ENCODE measurements around the gene LRP10. TPM values are rescaled to one million over a fixed set of nuclear protein-coding genes. Genes with fewer than 3 reads are reported as not detected.
"Not testable (repeated sequence)": the region's sequence is repeated elsewhere in the genome, so short reads cannot be mapped to it uniquely, and the experiment has no call there.

Gene LRP10
- total RNA-seq, 4 donors from 2014 or later = 31.1 to 109 (median 60.1) TPM

DNA sequence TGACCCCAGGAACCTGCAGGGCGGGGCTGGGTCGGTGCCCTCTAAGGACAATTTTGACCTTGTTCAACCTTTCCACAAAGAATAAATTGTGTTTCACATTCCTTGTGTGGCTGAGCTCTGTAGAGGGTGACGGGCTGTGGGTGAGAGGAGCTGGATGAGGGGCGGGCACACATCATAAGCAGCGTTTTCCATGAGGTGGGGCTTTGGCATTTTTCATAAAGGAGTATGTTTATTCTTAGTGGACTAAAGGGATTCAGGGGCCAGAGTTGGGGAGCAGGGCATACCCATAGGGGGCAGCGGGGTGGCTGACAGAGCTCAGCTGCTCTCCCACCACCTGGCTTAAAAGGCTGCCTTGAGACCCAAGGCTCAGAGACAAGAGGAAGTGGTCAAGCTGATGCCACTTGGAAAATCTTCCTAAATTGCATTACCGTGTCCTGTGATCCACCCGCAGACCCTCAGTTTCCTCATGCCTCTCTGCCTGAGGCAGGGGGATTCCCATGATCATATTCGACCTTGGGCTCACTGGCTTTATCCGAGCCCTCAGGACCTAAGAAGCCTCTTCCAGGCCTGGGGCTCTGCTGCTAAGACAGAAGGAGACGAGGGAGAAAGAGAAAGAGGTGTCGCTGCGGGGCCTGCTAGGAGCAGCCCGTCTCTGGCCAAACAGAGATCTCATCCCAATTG is 23.7 kb upstream of the LRP10 start:
- DNase-seq = peak in 1 of 2 donors; percentile 13
- no peak overlapping the region for H3K4me3 ChIP-seq
- peaks cover 0 to 5% of the 10 kb centered on the region in 2 donors for H3K36me3 ChIP-seq
- in situ Hi-C loops (cut with MboI; ENCODE audit: low sequenced_read_pairs in 4 of 4) (no loop called here), intact Hi-C loops (cut with DNase I; ENCODE audit: low total_unique reads) (loop anchor here (1.0 kb wide), 1 partner anchor 10 kb away; no protein-coding TSS in a partner anchor)
- TF ChIP-seq POLR2A (IDR thresholded peaks at IDR 0.05) = no peak
- TF ChIP-seq, protein P1, sequence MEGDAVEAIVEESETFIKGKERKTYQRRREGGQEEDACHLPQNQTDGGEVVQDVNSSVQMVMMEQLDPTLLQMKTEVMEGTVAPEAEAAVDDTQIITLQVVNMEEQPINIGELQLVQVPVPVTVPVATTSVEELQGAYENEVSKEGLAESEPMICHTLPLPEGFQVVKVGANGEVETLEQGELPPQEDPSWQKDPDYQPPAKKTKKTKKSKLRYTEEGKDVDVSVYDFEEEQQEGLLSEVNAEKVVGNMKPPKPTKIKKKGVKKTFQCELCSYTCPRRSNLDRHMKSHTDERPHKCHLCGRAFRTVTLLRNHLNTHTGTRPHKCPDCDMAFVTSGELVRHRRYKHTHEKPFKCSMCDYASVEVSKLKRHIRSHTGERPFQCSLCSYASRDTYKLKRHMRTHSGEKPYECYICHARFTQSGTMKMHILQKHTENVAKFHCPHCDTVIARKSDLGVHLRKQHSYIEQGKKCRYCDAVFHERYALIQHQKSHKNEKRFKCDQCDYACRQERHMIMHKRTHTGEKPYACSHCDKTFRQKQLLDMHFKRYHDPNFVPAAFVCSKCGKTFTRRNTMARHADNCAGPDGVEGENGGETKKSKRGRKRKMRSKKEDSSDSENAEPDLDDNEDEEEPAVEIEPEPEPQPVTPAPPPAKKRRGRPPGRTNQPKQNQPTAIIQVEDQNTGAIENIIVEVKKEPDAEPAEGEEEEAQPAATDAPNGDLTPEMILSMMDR (IDR thresholded peaks at IDR 0.05 in 4 of 5, conservative IDR thresholded peaks at IDR 0.05 in 1 of 5) = no peak
- no peaks in the 10 kb centered on the region for H3K27me3 ChIP-seq
- H3K9me3 ChIP-seq = no peaks in the 10 kb centered on the region
- ATAC-seq = no peak
- H3K27ac ChIP-seq = peak overlapping the region; percentile 69 to 80 (median 78)
- H3K4me1 ChIP-seq = peaks cover 42 to 46% of the 10 kb centered on the region in 2 donors

DNA sequence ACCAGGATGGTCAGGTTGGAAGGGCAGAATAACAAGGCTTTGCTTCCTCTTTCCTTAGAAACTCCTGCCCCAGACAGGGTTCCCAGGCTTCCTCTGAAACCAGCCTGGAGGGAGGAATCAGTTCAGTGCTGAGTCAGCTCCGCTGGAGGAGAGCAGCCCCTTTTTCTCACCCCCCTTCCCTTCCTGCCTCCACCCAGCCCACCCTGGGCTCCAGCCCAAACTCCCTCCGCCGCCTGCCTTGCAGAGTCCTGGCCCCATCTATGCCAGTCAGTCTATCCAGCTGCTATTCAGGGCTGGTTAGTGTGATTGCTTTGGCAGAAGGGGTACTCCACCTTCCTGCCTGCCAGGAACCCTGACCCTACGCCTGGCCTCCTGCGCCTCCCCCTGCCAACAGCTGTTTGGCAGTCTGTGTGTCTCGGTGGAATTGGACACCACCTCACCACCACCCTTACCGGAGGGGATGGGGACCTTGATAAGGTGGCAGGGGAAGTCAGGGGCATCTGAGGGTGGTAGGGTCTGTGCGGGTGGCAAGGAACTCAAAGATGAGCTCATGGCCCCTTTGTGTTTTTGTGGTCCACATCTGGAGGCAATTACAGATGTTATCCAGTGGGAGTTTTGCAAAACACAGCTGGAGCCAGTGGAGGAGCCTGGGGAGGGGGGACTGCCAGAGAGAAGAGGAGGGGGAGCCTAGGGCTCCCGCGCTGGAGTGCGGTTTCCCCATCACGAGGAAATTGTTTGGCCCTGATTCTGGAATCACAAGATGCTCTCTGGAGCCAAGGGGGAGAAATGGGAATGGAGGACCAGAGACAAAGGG is 23.0 kb upstream of the LRP10 start:
- peak overlapping the region in 1 of 4 donors; percentile 8 for H3K4me3 ChIP-seq
- peaks cover 42 to 47% of the 10 kb centered on the region in 2 donors for H3K4me1 ChIP-seq
- H3K27ac ChIP-seq = peak overlapping the region; percentile 69 to 80 (median 78)
- ATAC-seq = peak; percentile 25 to 35
- in situ Hi-C loops (cut with MboI; ENCODE audit: low sequenced_read_pairs in 4 of 4) = no loop called here
- H3K27me3 ChIP-seq = no peaks in the 10 kb centered on the region
- intact Hi-C loops (cut with DNase I; ENCODE audit: low total_unique reads) = loop anchor here (1.0 kb wide), 1 partner anchor 10 kb away; no protein-coding TSS in a partner anchor
- H3K9me3 ChIP-seq = no peaks in the 10 kb centered on the region
- peak; percentile 43 to 61 for DNase-seq
- peaks cover 0 to 5% of the 10 kb centered on the region in 2 donors for H3K36me3 ChIP-seq
- TF ChIP-seq POLR2A (IDR thresholded peaks at IDR 0.05) = no peak

DNA sequence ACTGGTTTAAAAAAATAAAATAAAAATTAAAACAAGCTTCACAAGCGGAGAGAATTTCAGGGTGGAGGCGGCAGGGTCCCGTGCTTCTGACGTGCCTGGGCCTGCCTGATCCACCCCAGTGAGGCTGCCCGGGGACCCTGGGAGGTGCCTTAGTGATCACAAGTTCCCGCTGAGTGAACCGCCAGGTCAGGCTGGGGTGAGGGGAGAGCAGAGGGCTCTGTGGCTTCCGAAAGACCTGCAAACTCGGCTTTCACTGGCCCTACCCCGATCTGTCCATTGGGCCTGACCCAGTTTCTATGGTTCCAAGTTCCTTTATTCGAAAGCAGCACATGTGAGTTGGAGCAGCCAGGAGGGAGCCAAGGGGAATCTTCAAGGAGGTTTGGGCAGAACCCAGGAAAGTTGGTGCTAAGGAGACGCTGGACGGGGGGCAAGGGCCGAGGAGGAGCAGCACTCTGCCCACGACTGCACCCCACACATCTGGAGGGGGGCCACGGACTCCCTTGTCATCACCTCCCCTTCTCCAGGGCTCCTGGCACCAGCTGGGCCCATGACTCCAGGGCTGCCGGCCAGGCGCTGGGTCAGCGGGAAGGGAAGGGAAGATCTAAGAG is 22.2 kb upstream of the LRP10 start:
- peaks cover 42 to 47% of the 10 kb centered on the region in 2 donors for H3K4me1 ChIP-seq
- peaks cover 0 to 5% of the 10 kb centered on the region in 2 donors for H3K36me3 ChIP-seq
- H3K27me3 ChIP-seq = no peaks in the 10 kb centered on the region
- peak in 1 of 2 donors; percentile 16 for TF ChIP-seq POLR2A (IDR thresholded peaks at IDR 0.05)
- TF ChIP-seq, protein P1 (IDR thresholded peaks at IDR 0.05 in 4 of 5, conservative IDR thresholded peaks at IDR 0.05 in 1 of 5) = no peak
- peak overlapping the region; percentile 69 to 80 (median 78) for H3K27ac ChIP-seq
- in situ Hi-C loops (cut with MboI; ENCODE audit: low sequenced_read_pairs in 4 of 4) = no loop called here
- ATAC-seq (peak; percentile 48 to 51), DNase-seq (peak; percentile 50 to 66)
- H3K4me3 ChIP-seq = peak overlapping the region in 2 of 4 donors; percentile 8 to 21
- intact Hi-C loops (cut with DNase I; ENCODE audit: low total_unique reads) = no loop called here
- no peaks in the 10 kb centered on the region for H3K9me3 ChIP-seq

DNA sequence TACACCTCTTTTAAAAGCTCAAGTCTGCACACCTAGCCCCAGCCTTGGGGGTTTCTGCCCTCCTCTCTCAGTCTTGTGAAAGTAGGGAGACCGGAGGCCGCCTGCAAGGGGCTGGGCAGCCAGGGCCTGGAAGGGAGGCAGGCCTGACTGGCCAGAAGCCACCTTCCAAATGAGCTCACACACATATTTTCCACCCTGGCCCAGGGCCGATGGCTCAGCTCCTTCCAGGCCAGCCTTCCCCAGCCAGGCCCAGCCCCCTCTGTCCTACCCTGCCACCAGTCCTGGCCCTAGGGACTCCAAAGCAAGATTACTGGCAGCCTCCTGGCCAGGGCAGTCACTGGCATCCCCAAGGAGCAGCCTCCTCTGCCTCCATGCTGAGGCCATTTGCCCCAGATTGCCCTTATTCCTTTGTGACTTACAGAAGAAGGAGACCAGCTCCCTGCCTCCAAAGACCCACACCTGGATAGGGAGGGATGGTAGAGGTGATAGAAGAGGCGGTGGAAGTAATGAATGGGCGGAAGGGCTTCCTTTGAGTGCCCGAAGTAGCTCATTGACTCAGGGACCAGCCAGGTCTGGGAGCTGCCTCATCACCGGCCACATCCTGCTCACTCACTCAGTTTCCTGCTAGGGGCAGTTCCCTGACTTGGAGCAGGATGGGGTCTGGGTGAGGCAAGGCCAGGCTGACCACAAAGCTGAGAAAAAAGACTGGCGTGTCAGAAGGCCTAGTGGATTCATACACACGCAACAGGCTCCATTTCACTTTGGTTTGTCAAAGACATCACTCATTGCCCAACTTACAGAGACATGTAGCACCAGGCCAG is 20.4 kb upstream of the LRP10 start:
- intact Hi-C loops (cut with DNase I; ENCODE audit: low total_unique reads) = loop anchor here (5.0 kb wide), 1 partner anchor 199 kb away; no protein-coding TSS in a partner anchor
- H3K9me3 ChIP-seq = no peaks in the 10 kb centered on the region
- H3K27ac ChIP-seq = peak overlapping the region; percentile 67 to 77 (median 72)
- TF ChIP-seq POLR2A (IDR thresholded peaks at IDR 0.05) = no peak
- TF ChIP-seq, protein P1 (IDR thresholded peaks at IDR 0.05 in 4 of 5, conservative IDR thresholded peaks at IDR 0.05 in 1 of 5) = no peak
- no peaks in the 10 kb centered on the region for H3K36me3 ChIP-seq
- H3K27me3 ChIP-seq = no peaks in the 10 kb centered on the region
- in situ Hi-C loops (cut with MboI; ENCODE audit: low sequenced_read_pairs in 4 of 4) = loop anchor here (10.0 to 25.0 kb wide), 3 partner anchors 286 to 464 kb away; no protein-coding TSS in a partner anchor
- DNase-seq (peak; percentile 67 to 79), ATAC-seq (peak; percentile 28 to 35)
- H3K4me1 ChIP-seq = peaks cover 42 to 47% of the 10 kb centered on the region in 2 donors
- H3K4me3 ChIP-seq = no peak overlapping the region

DNA sequence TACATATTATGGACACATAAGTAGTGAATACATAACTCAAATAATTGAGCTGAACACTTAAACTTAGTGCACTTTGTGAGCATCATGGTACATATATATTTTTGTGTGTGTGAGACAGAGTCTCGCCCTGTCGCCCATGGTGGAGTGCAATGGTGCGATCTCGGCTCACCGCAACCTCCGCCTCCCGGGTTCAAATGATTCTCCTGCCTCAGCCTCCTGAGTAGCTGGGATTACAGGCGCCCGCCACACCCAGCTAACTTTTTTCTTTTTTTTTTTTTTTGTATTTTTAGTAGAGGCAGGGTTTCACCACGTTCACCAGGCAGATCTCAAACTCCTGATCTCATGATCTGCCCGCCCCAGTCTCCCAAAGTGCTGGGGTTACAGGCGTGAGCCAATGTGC is 19.4 kb upstream of the LRP10 start:
- peaks cover 42 to 47% of the 10 kb centered on the region in 2 donors for H3K4me1 ChIP-seq
- intact Hi-C loops (cut with DNase I; ENCODE audit: low total_unique reads) (loop anchor here (2.0 to 5.0 kb wide), 2 partner anchors 19 to 200 kb away; partner anchors contain the start of gene LRP10), in situ Hi-C loops (cut with MboI; ENCODE audit: low sequenced_read_pairs in 4 of 4) (loop anchor here (10.0 to 25.0 kb wide), 3 partner anchors 287 to 465 kb away; no protein-coding TSS in a partner anchor)
- not testable (repeated sequence) for H3K27me3 ChIP-seq, H3K4me3 ChIP-seq, ATAC-seq, DNase-seq, H3K36me3 ChIP-seq, H3K9me3 ChIP-seq
- H3K27ac ChIP-seq = peak overlapping the region in 1 of 4 donors; percentile 77
